Osteoblast (primary cell): Measurements from ENCODE around the gene EDC4. TPM values are rescaled to one million over a fixed set of nuclear protein-coding genes. Genes with fewer than 3 reads are reported as not detected.

ENCODE experiments used
- DNase-seq: peaks from one replicate; pipeline ENCODE4 v3.0.0; 2011; ENCODE audit warnings: low spot score, mixed read lengths; ENCODE audit not compliant: insufficient read length; ENCODE audit errors: missing footprints
- H2AFZ ChIP-seq: 2 replicates; pipeline ENCODE4 v1.6.0; 2011; ENCODE audit warnings: mild to moderate bottlenecking, low read length
- H3K27ac ChIP-seq: 2 replicates; pipeline ENCODE4 v1.5.1; 2011; ENCODE audit warnings: mild to moderate bottlenecking, low read depth, low read length, moderate library complexity
- H3K27me3 ChIP-seq: 2 replicates; pipeline ENCODE4 v1.6.0; 2012; ENCODE audit warnings: mild to moderate bottlenecking, control low read depth, inconsistent platforms, low read length, moderate library complexity; ENCODE audit not compliant: insufficient read depth
- H3K36me3 ChIP-seq: 2 replicates; pipeline ENCODE4 v1.5.1; 2011; ENCODE audit warnings: mild to moderate bottlenecking, low read length, control low read depth, moderate library complexity; ENCODE audit not compliant: insufficient read depth
- H3K4me1 ChIP-seq: 2 replicates; pipeline ENCODE4 v1.5.1; 2011; ENCODE audit warnings: mild to moderate bottlenecking, low read length, control low read depth, moderate library complexity; ENCODE audit not compliant: insufficient read depth
- H3K4me2 ChIP-seq: 2 replicates; pipeline ENCODE4 v1.6.0; 2011; ENCODE audit warnings: mild to moderate bottlenecking, low read length; ENCODE audit not compliant: insufficient read depth
- H3K4me3 ChIP-seq: fragments of 200-600 bp; sonication (generic); 3 replicates; pipeline ENCODE4 v1.5.1; 2012; ENCODE audit warnings: mild to moderate bottlenecking, low read length, inconsistent platforms; ENCODE audit not compliant: insufficient read depth
- H3K79me2 ChIP-seq: 2 replicates; pipeline ENCODE4 v1.6.0; 2012; ENCODE audit warnings: mild to moderate bottlenecking, low read length, control low read depth, inconsistent platforms; ENCODE audit not compliant: insufficient read depth
- H3K9me3 ChIP-seq: 2 replicates; pipeline ENCODE4 v1.5.1; 2011; ENCODE audit warnings: low read depth, low read length, control low read depth
- H4K20me1 ChIP-seq: 2 replicates; pipeline ENCODE4 v1.6.0; 2012; ENCODE audit warnings: mild to moderate bottlenecking, low read length, control low read depth; ENCODE audit not compliant: insufficient read depth
- total RNA-seq: library from RNA; depleted of rRNA; stranded (reverse); fragments of >200 nt; gene quantifications from 2 replicates; pipeline ENCODE4 v1.2.3, GENCODE V29; 2012
- TF ChIP-seq, protein P1 (sequence below): IDR thresholded peaks from 2 replicates; pipeline ENCODE4 v1.5.1; 2011; ENCODE audit warnings: mild to moderate bottlenecking, low read depth, low read length, moderate library complexity; ENCODE audit errors: extremely low read depth

EDC4 gene
- total RNA-seq, 1 donor: 60.8 TPM

DNA sequence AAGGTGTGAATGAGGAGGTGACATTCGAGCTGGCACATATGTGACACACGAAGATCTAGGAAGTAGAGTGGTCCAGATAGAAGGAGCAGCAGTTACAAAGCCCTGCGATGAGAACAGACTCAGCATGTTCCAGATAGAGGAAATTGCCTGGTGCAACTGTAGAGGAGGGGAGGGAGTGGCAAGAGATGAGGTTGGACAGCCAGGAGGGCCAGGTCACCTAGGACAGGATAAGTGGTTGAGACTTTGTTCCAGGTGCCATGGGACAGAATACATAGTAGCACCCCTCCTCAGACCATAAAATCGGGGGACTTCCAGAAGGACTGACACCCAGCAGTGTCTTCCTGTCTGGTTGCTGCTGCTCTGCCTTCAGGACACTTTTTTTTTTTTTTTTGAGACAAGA lies 14.4 kb upstream of the EDC4 start:
- H4K20me1 ChIP-seq: peaks cover 65% of the 10 kb centered on the region

DNA sequence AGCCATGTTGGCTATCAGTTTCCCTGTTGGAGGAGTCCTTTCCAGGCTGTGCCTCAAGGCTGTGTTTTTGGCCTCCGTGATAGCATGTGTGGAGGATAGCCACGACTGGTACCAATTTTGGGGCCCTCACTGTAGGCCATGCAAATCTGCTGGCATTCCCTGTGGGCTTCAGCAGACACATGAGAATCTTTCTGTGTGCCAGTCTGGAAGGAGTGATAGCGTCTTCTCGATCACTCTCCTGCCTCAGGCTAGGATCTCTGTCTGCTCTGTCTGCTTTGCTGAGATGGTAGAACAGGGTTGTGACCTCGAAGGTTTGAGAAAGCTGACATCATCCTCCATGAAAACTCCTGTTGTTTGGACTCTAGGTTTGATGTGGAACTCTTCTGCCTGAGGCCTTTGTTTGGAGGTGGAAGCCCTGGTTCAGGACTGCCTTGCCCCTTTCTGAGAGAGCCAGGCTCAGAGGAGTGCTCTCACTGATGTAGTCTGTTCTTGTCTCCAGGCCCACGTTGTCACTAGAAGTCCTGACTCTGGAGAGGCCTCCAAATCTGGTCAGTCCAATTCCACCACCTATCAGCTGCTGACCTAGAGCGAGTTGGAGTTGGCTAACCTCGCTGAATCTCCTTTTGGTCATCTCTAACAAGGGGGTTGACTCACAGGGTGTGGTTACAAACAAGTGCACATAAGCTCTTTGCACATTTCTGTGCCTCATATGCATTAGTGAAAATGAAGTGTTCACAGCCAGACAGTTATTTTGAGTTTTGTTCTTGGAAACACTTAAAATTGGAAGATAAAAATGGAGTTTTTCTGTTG lies 12.1 kb upstream of the EDC4 start:
- TF ChIP-seq, protein P1, sequence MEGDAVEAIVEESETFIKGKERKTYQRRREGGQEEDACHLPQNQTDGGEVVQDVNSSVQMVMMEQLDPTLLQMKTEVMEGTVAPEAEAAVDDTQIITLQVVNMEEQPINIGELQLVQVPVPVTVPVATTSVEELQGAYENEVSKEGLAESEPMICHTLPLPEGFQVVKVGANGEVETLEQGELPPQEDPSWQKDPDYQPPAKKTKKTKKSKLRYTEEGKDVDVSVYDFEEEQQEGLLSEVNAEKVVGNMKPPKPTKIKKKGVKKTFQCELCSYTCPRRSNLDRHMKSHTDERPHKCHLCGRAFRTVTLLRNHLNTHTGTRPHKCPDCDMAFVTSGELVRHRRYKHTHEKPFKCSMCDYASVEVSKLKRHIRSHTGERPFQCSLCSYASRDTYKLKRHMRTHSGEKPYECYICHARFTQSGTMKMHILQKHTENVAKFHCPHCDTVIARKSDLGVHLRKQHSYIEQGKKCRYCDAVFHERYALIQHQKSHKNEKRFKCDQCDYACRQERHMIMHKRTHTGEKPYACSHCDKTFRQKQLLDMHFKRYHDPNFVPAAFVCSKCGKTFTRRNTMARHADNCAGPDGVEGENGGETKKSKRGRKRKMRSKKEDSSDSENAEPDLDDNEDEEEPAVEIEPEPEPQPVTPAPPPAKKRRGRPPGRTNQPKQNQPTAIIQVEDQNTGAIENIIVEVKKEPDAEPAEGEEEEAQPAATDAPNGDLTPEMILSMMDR: no peak
- Histone ChIP-seq H3K36me3 (peaks cover 27% of the 10 kb centered on the region), H3K4me1 (peaks cover 54% of the 10 kb centered on the region), H3K4me2 (peak overlapping the region; percentile 39), H3K27ac (peak overlapping the region; percentile 89), H3K9me3 (no peaks in the 10 kb centered on the region), H2AFZ (no peak overlapping the region), H3K27me3 (no peaks in the 10 kb centered on the region), H3K79me2 (peaks cover 93% of the 10 kb centered on the region), H3K4me3 (no peak overlapping the region), H4K20me1 (peaks cover 62% of the 10 kb centered on the region)
- DNase-seq: peak; percentile 73

More for the DNA sequence above, 14.4 kb upstream of the EDC4 start:
- peaks cover 17% of the 10 kb centered on the region for H3K36me3 ChIP-seq
- peaks cover 48% of the 10 kb centered on the region for H3K4me1 ChIP-seq
- peaks cover 94% of the 10 kb centered on the region for H3K79me2 ChIP-seq
- no peaks in the 10 kb centered on the region for H3K27me3 ChIP-seq
- no peak overlapping the region for H3K4me2 ChIP-seq
- DNase-seq: no peak
- H2AFZ ChIP-seq: no peak overlapping the region
- H3K9me3 ChIP-seq: no peaks in the 10 kb centered on the region
- no peak overlapping the region for H3K4me3 ChIP-seq
- H3K27ac ChIP-seq: peak overlapping the region; percentile 97
- TF ChIP-seq, protein P1: no peak

DNA sequence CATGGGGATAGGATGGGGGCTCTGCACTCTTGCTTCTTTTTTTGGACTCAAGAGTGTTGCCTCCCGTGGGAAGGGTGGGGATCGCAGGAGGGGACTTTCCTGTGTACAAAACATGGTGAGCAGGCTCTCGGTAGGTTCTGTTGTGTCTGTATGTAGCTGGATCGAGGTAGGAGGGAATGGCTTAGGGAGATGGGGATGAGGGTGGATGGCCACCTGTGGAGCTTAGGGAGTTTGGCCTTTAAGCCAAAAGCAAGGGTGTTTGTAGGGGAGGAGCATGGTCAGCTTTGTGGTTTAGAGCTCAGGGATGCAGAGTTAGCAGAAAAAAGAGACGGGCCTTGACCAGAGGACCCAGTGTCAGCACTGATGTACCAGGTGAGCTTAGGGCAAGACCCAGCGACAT lies 11.0 kb upstream of the EDC4 start:
- DNase-seq: no peak
- no peaks in the 10 kb centered on the region for H3K9me3 ChIP-seq

More for the DNA sequence above, 11.0 kb upstream of the EDC4 start:
- H3K79me2 ChIP-seq: peaks cover 93% of the 10 kb centered on the region
- H3K4me1 ChIP-seq: peaks cover 53% of the 10 kb centered on the region
- TF ChIP-seq, protein P1: no peak
- no peak overlapping the region for H2AFZ ChIP-seq
- H3K36me3 ChIP-seq: peaks cover 37% of the 10 kb centered on the region
- H4K20me1 ChIP-seq: peaks cover 55% of the 10 kb centered on the region
- H3K4me3 ChIP-seq: no peak overlapping the region
- H3K4me2 ChIP-seq: no peak overlapping the region
- H3K27ac ChIP-seq: peak overlapping the region; percentile 89
- H3K27me3 ChIP-seq: no peaks in the 10 kb centered on the region
